ENCODE results near the gene RCOR1. TPM values are rescaled to one million over a fixed set of nuclear protein-coding genes. Genes with fewer than 3 reads are reported as not detected.

Gene RCOR1
- total and polyA plus RNA-seq, 2 of the 4 experiments (the other 2 are of a cell fraction), result 9.0 to 11.2 TPM

- Histone ChIP-seq H3K79me1 (ENCODE audit: low read depth in 1 of 2, low read length in 2 of 2) (no peaks in the 10 kb centered on the region), H3K27me3 (ENCODE audit: control insufficient read depth, insufficient read depth, low read length) (no peaks in the 10 kb centered on the region; the same call in 1 of the 2 replicates), H3K18ac (ENCODE audit: low read depth, low read length) (no peak overlapping the region), H3K23ac (ENCODE audit: low read depth, low read length) (no peak overlapping the region), H3K36me3 (ENCODE audit: control insufficient read depth, insufficient read depth, low read length) (no peaks in the 10 kb centered on the region), H4K91ac (ENCODE audit: insufficient read depth, low read depth, low read length) (no peak overlapping the region), H3K9ac (ENCODE audit: low read depth, low read length) (no peak overlapping the region), H3K27ac (ENCODE audit: insufficient read depth, low read length) (no peak overlapping the region), H4K5ac (ENCODE audit: low read depth, low read length) (no peak overlapping the region), H2BK5ac (ENCODE audit: low read depth, low read length, poor library complexity, severe bottlenecking) (no peak overlapping the region), H3K4me2 (ENCODE audit: low read depth, low read length) (no peak overlapping the region), H3K14ac (replicated peaks; ENCODE audit: low read depth, low read length) (no peak overlapping the region), H2BK20ac (ENCODE audit: low read depth, low read length) (no peak overlapping the region), H3K4me1 (ENCODE audit: control insufficient read depth, insufficient read depth, low read length) (0 out of 2 replicates have a peak, but pooled peaks cover 2% of the 10 kb centered on the region), H2AFZ (replicated peaks; ENCODE audit: low read length, poor library complexity) (peak overlapping the region; percentile 37), H2BK120ac (ENCODE audit: low read depth, low read length) (no peak overlapping the region), H3K4ac (ENCODE audit: low read depth, low read length) (no peak overlapping the region), H3K56ac (ENCODE audit: extremely low read depth, insufficient read depth, low read length) (no peak overlapping the region), H2BK15ac (ENCODE audit: low read depth, low read length) (no peak overlapping the region), H2AK9ac (replicated peaks; ENCODE audit: low read depth, low read length, poor library complexity) (no peak overlapping the region), H4K8ac (ENCODE audit: low read depth in 2 of 2, low read length in 2 of 2) (no peak overlapping the region), H4K20me1 (ENCODE audit: insufficient read depth, low read length) (no peaks in the 10 kb centered on the region), H3K9me3 (ENCODE audit: control insufficient read depth, insufficient read depth, low read length) (no peaks in the 10 kb centered on the region), H3K4me3 (ENCODE audit: insufficient read depth, low read depth, low read length) (no peak overlapping the region), H3K9me1 (ENCODE audit: insufficient read depth, low read length) (no peaks in the 10 kb centered on the region), H2AK5ac (ENCODE audit: low read depth, low read length) (no peak overlapping the region)
- WGBS, 2 experiments (ENCODE audit: extremely low coverage in 2 of 2, insufficient read length in 1 of 2), result no CpG with 5 or more reads among the region's 2 CpGs
- DNase-seq (no peak), ATAC-seq (ENCODE audit: low read depth) (no peak)
- no TSS peak for BruUV-seq (replicated peaks)
- CTCF ChIA-PET, result no interaction called here
- intact Hi-C loops (cut with micrococcal nuclease) (no loop called here), in situ Hi-C loops (cut with MboI; ENCODE audit: low sequenced_read_pairs) (no loop called here), dilution Hi-C loops (cut with HindIII; ENCODE audit: low sequenced_read_pairs, unreplicated experiment) (no loop called here)
- POLR2A ChIA-PET (ENCODE audit: unreplicated experiment), result no interaction called here
- TF ChIP-seq MAZ (IDR thresholded peaks at IDR 0.05; ENCODE audit: borderline replicate concordance, low read depth, low read length) (no peak), CEBPB (IDR thresholded peaks at IDR 0.05; ENCODE audit: low read depth, low read length) (no peak), MXI1 (IDR thresholded peaks at IDR 0.05; ENCODE audit: borderline replicate concordance, low read depth, low read length) (no peak)
Observed at GRCh38 chr14:102571043-102571442, 21.4 kb upstream of the RCOR1 start.
